ENCODE measurements around the gene APBA1.

Gene APBA1

GRCh38 chr9:69397384-69398214 is 274.6 kb downstream of the APBA1 start:
- no peak for DNase-seq (ENCODE audit: low spot score)

GRCh38 chr9:69396759-69397158 is 275.4 kb downstream of the APBA1 start:
- DNase-seq (ENCODE audit: low spot score) = no peak

GRCh38 chr9:69395718-69396117 is 276.5 kb downstream of the APBA1 start:
- DNase-seq (ENCODE audit: low spot score) = no peak

- no peak for DNase-seq (ENCODE audit: low spot score)
Observed at GRCh38 chr9:69393425-69393824, 278.7 kb downstream of the APBA1 start.

GRCh38 chr9:69392826-69393225 is 279.3 kb downstream of the APBA1 start:
- DNase-seq (ENCODE audit: low spot score) = no peak

- DNase-seq (ENCODE audit: low spot score) = no peak
Observed at GRCh38 chr9:69391946-69392345, 280.2 kb downstream of the APBA1 start.

- DNase-seq (ENCODE audit: low spot score) = no peak
Observed at GRCh38 chr9:69391487-69391886, 280.7 kb downstream of the APBA1 start.

- DNase-seq (ENCODE audit: low spot score) = no peak
Observed at GRCh38 chr9:69389437-69389995, 282.7 kb downstream of the APBA1 start.

GRCh38 chr9:69388596-69388995 is 283.6 kb downstream of the APBA1 start:
- DNase-seq (ENCODE audit: low spot score) = no peak

GRCh38 chr9:69386651-69387050 is 285.5 kb downstream of the APBA1 start:
- DNase-seq (ENCODE audit: low spot score) = no peak

- no peak for DNase-seq (ENCODE audit: low spot score)
Observed at GRCh38 chr9:69385581-69386033, 286.6 kb downstream of the APBA1 start.

- no peak for DNase-seq (ENCODE audit: low spot score)
Observed at GRCh38 chr9:69382135-69382534, 290.0 kb downstream of the APBA1 start.

- DNase-seq (ENCODE audit: low spot score) = no peak
Observed at GRCh38 chr9:69380811-69381210, 291.4 kb downstream of the APBA1 start.

GRCh38 chr9:69380301-69380700 is 291.9 kb downstream of the APBA1 start:
- no peak for DNase-seq (ENCODE audit: low spot score)

GRCh38 chr9:69379270-69379982 is 292.7 kb downstream of the APBA1 start:
- peak; percentile 41 for DNase-seq (ENCODE audit: low spot score)

- no peak for DNase-seq (ENCODE audit: low spot score)
Observed at GRCh38 chr9:69377981-69378380, 294.2 kb downstream of the APBA1 start.
